Panc1 (cell line): ENCODE measurements around the gene FAM107B. TPM values are rescaled to one million over a fixed set of nuclear protein-coding genes. Genes with fewer than 3 reads are reported as not detected.

Experiments
- ATAC-seq: fragments of 200-7000 bp; cut with Tn5 transposase; 2 replicates; pipeline ENCODE4 v1.9.1; 2020; ENCODE audit warnings: mild to moderate bottlenecking, moderate library complexity
- BruUV-seq: library from RNA; stranded (reverse); fragments of 400-500 nt; replicated peaks from 2 replicates; lab custom pipeline; 2021; lab: Mats Ljungman, UMichigan
- CTCF ChIA-PET: fragments of 300-600 bp; sonication (Branson Sonifier 250); formaldehyde crosslinking; loops from one replicate; lab custom pipeline; 2022; ENCODE audit warnings: antibody characterized with exemption; lab: Charles Lee
- POLR2A ChIA-PET: fragments of 300-600 bp; sonication (Branson Sonifier 250); formaldehyde crosslinking; loops from one replicate; lab custom pipeline; 2022; ENCODE audit warnings: antibody characterized with exemption; lab: Charles Lee
- DNase-seq: peaks from one replicate; pipeline ENCODE4 v3.0.0-alpha.2; 2010; ENCODE audit warnings: low read depth, low spot score
- H3K27ac ChIP-seq: 2 replicates; pipeline ENCODE4 v1.5.1; 2011; ENCODE audit warnings: mild to moderate bottlenecking, low read length, inconsistent platforms
- H3K27me3 ChIP-seq: fragments of 200-500 bp; sonication (Bioruptor generic); 2 replicates; pipeline ENCODE4 v1.6.0; 2014; ENCODE audit warnings: low read length, inconsistent platforms; ENCODE audit not compliant: control insufficient read depth, insufficient read depth
- H3K36me3 ChIP-seq: fragments of 200-500 bp; sonication (Bioruptor generic); 2 replicates; pipeline ENCODE4 v1.5.1; 2014; ENCODE audit warnings: inconsistent platforms, mild to moderate bottlenecking, low read length, moderate library complexity; ENCODE audit not compliant: control insufficient read depth, insufficient read depth
- H3K4me1 ChIP-seq: 2 replicates; pipeline ENCODE4 v1.5.1; 2011; ENCODE audit warnings: inconsistent platforms, mild to moderate bottlenecking, low read length, moderate library complexity; ENCODE audit not compliant: control insufficient read depth, insufficient read depth
- H3K4me3 ChIP-seq, 2 experiments: 2 replicates each; pipeline ENCODE4 v1.5.1; 2011 to 2012; ENCODE audit warnings: low read depth in 2 of 2, low read length in 2 of 2, mild to moderate bottlenecking in 2 of 2, inconsistent platforms in 1 of 2, moderate library complexity in 1 of 2
- H3K9me3 ChIP-seq: fragments of 200-500 bp; sonication (Bioruptor generic); 2 replicates; pipeline ENCODE4 v1.5.1; 2014; ENCODE audit warnings: low read depth, mild to moderate bottlenecking, inconsistent platforms, low read length, moderate library complexity; ENCODE audit not compliant: control insufficient read depth, insufficient read depth
- CTCF ChIP-seq: fragments of 450-650 bp; IDR thresholded peaks from 2 replicates; pipeline ENCODE4 v1.5.1; 2017; ENCODE audit warnings: mild to moderate bottlenecking
- POLR2AphosphoS5 ChIP-seq: IDR thresholded peaks from 2 replicates; pipeline ENCODE4 v1.6.1; 2012; ENCODE audit warnings: mild to moderate bottlenecking, low read depth, low read length, moderate library complexity
- REST ChIP-seq, 2 experiments: IDR thresholded peaks; 2 replicates each; pipeline ENCODE4 v1.6.1; 2011 to 2012; ENCODE audit warnings: low read depth in 2 of 2, control low read depth in 1 of 2, low read length in 1 of 2, mild to moderate bottlenecking in 1 of 2, moderate library complexity in 1 of 2; ENCODE audit not compliant: insufficient read depth in 1 of 2
- SIN3A ChIP-seq: IDR thresholded peaks from 2 replicates; pipeline ENCODE4 v1.6.1; 2012; ENCODE audit warnings: low read depth, mild to moderate bottlenecking, low read length, moderate library complexity, borderline replicate concordance; ENCODE audit not compliant: insufficient read depth
- TCF7L2 ChIP-seq: IDR thresholded peaks from 2 replicates; pipeline ENCODE4 v1.6.1; 2011; ENCODE audit warnings: mild to moderate bottlenecking, low read depth, low read length, inconsistent platforms
- in situ Hi-C: cut with HindIII; loops from 2 replicates; pipeline ENCODE4 v1.10.0; 2016; ENCODE audit warnings: low sequenced_read_pairs, low pct_unique_long_range_greater_than_20kb
- intact Hi-C: fragments of 100-400 bp; cut with micrococcal nuclease; formaldehyde crosslinking; loops from one replicate; pipeline ENCODE4 v1.10.0; 2022; ENCODE audit not compliant: unreplicated experiment
- total RNA-seq: library from RNA; stranded (reverse); gene quantifications from one replicate; pipeline ENCODE4 v1.2.1, GENCODE V29; 2021; ENCODE audit not compliant: unreplicated experiment

The FAM107B gene
- total RNA-seq, 1 experiment from 2014 or later: 13.4 TPM

GRCh38 chr10:14567421-14567820 is 207.3 kb downstream of the FAM107B start:
- ChIA-PET CTCF (no interaction called here), POLR2A (no interaction called here)
- no peak for TF ChIP-seq POLR2AphosphoS5
- no peak for TF ChIP-seq REST (IDR thresholded peaks at IDR 0.05; ENCODE audit: insufficient read depth in 1 of 2, low read depth in 2 of 2, low read length in 1 of 2)
- TF ChIP-seq CTCF: no peak
- TF ChIP-seq TCF7L2: no peak
- no peak for TF ChIP-seq SIN3A
- in situ Hi-C loops: no loop called here
- Histone ChIP-seq H3K4me1 (no peaks in the 10 kb centered on the region), H3K9me3 (no peaks in the 10 kb centered on the region), H3K36me3 (no peaks in the 10 kb centered on the region), H3K4me3 (no peak overlapping the region), H3K27me3 (no peaks in the 10 kb centered on the region), H3K27ac (no peak overlapping the region)
- no TSS peak for BruUV-seq
- DNase-seq (no peak), ATAC-seq (no peak)
- intact Hi-C loops: no loop called here

- intact Hi-C loops (no loop called here), in situ Hi-C loops (no loop called here)
- ChIA-PET POLR2A (no interaction called here), CTCF (no interaction called here)
- Histone ChIP-seq H3K27me3 (no peaks in the 10 kb centered on the region), H3K4me1 (no peaks in the 10 kb centered on the region), H3K27ac (no peak overlapping the region), H3K36me3 (no peaks in the 10 kb centered on the region), H3K4me3 (no peak overlapping the region), H3K9me3 (no peaks in the 10 kb centered on the region)
- TF ChIP-seq TCF7L2: no peak
- TF ChIP-seq REST (IDR thresholded peaks at IDR 0.05; ENCODE audit: insufficient read depth in 1 of 2, low read depth in 2 of 2, low read length in 1 of 2): no peak
- no peak for TF ChIP-seq CTCF
- TF ChIP-seq SIN3A: no peak
- TF ChIP-seq POLR2AphosphoS5: no peak
- ATAC-seq (no peak), DNase-seq (no peak)
- BruUV-seq: no TSS peak
These were observed 208.2 kb downstream of the FAM107B start for GRCh38 chr10:14566498-14566897.
